A549 (cell line): ENCODE data around the gene CCDC90B. TPM values are rescaled to one million over a fixed set of nuclear protein-coding genes. Genes with fewer than 3 reads are reported as not detected.

Experiments
- ATAC-seq, 2 experiments: fragments of 200-7000 bp in 1 of 2; fragments of >200 bp in 1 of 2; cut with Nextera tagmentation in 1 of 2; cut with Tn5 transposase in 1 of 2; 3 replicates each; pipeline versions ENCODE4 v1.8.0 to v1.9.1; 2018 to 2020; ENCODE audit warnings: mild to moderate bottlenecking in 1 of 2, moderate library complexity in 1 of 2
- CTCF ChIA-PET: fragments of 300-600 bp; sonication (Branson Sonifier 250); formaldehyde crosslinking; extraction: SDS; loops from one replicate; lab custom pipeline; 2021; ENCODE audit warnings: antibody characterized with exemption, inconsistent platforms; lab: Yijun Ruan, JAX
- POLR2A ChIA-PET: fragments of 350-600 bp; formaldehyde crosslinking; extraction: SDS; loops from one replicate; lab custom pipeline; 2021; ENCODE audit warnings: antibody characterized with exemption, inconsistent platforms; lab: Yijun Ruan, JAX
- DNase-seq, 2 experiments: peaks; one replicate each; pipeline versions ENCODE4 v3.0.0 to v3.0.0-alpha.2; 2011 to 2016; ENCODE audit warnings: low read depth in 1 of 2, low spot score in 1 of 2
- FAIRE-seq: peaks from 2 replicates; lab custom pipeline; 2011; peaks lifted over from hg19 to GRCh38; lab: Jason Lieb, UNC
- H3K27ac ChIP-seq, 2 experiments: fragments of >200 bp; sonication (Bioruptor Twin); formaldehyde crosslinking; 3 replicates each; pipeline ENCODE4 v1.5.1; 2016 to 2017
- H3K4me1 ChIP-seq: fragments of >200 bp; sonication (Bioruptor Twin); formaldehyde crosslinking; 3 replicates; pipeline ENCODE4 v1.6.1; 2016
- H3K4me2 ChIP-seq: fragments of >200 bp; sonication (Bioruptor Twin); formaldehyde crosslinking; 3 replicates; pipeline ENCODE4 v1.6.1; 2016
- H3K4me3 ChIP-seq: fragments of >200 bp; sonication (Bioruptor Twin); formaldehyde crosslinking; 3 replicates; pipeline ENCODE4 v1.5.1; 2016
- H3K9me3 ChIP-seq: fragments of >200 bp; sonication (Bioruptor Twin); formaldehyde crosslinking; 3 replicates; pipeline ENCODE4 v1.6.1; 2016
- ATOH8 ChIP-seq: fragments of 250-450 bp; sonication (Bioruptor Pico); IDR thresholded peaks from 2 replicates; pipeline ENCODE4 v1.5.0; 2020; ENCODE audit warnings: low read depth, mild to moderate bottlenecking, moderate library complexity
- BCL3 ChIP-seq: fragments of >200 bp; sonication (Bioruptor Twin); formaldehyde crosslinking; IDR thresholded peaks from 3 replicates; pipeline ENCODE4 v1.6.1; 2016
- CEBPB ChIP-seq, 2 experiments: fragments of >200 bp in 1 of 2; sonication (Bioruptor Twin) in 1 of 2; formaldehyde crosslinking in 1 of 2; IDR thresholded peaks; 2 replicates each; pipeline ENCODE4 v1.6.1; 2012 to 2016
- CHD2 ChIP-seq: fragments of 150-350 bp; IDR thresholded peaks from 2 replicates; pipeline ENCODE4 v1.6.1; 2014; ENCODE audit warnings: low read length; ENCODE audit not compliant: partially characterized antibody
- CHD4 ChIP-seq: fragments of 200-600 bp; sonication (generic); IDR thresholded peaks from 2 replicates; pipeline ENCODE4 v1.6.1; 2016; ENCODE audit warnings: antibody characterized with exemption, mild to moderate bottlenecking, borderline replicate concordance
- EHMT2 ChIP-seq: fragments of 200-600 bp; sonication (generic); IDR thresholded peaks from 2 replicates; pipeline ENCODE4 v1.6.1; 2016; ENCODE audit warnings: antibody characterized with exemption, low read depth, mild to moderate bottlenecking, moderate library complexity
- EP300 ChIP-seq, 2 experiments: fragments of >200 bp; sonication (Bioruptor Twin); formaldehyde crosslinking; IDR thresholded peaks; 2 replicates in 1 of 2; 3 replicates in 1 of 2; pipeline ENCODE4 v1.6.1; 2016 to 2017
- GATA3 ChIP-seq: IDR thresholded peaks from 2 replicates; pipeline ENCODE4 v1.6.1; 2012; ENCODE audit warnings: borderline replicate concordance
- HDAC2 ChIP-seq: fragments of 200-600 bp; sonication (generic); IDR thresholded peaks from 2 replicates; pipeline ENCODE4 v1.6.1; 2016
- HEYL ChIP-seq: fragments of 250-450 bp; sonication (Bioruptor Pico); IDR thresholded peaks from 2 replicates; pipeline ENCODE4 v1.8.0; 2021; ENCODE audit warnings: mild to moderate bottlenecking, moderate library complexity
- HOXB13 ChIP-seq: fragments of 250-450 bp; sonication (Bioruptor Pico); IDR thresholded peaks from 2 replicates; pipeline ENCODE4 v1.5.0; 2020; ENCODE audit warnings: low read depth, mild to moderate bottlenecking, moderate library complexity
- HOXB5 ChIP-seq: fragments of 250-450 bp; sonication (Bioruptor Pico); IDR thresholded peaks from 2 replicates; pipeline ENCODE4 v1.5.0; 2020; ENCODE audit warnings: mild to moderate bottlenecking, moderate library complexity
- JUNB ChIP-seq: fragments of >200 bp; sonication (Bioruptor Twin); formaldehyde crosslinking; IDR thresholded peaks from 2 replicates; pipeline ENCODE4 v1.6.1; 2016
- MAFK ChIP-seq: fragments of 450-650 bp; IDR thresholded peaks from 2 replicates; pipeline ENCODE4 v1.6.1; 2014; ENCODE audit not compliant: partially characterized antibody
- NFE2L2 ChIP-seq: fragments of 150-350 bp; conservative IDR thresholded peaks from 2 replicates; pipeline ENCODE4 v1.6.1; 2014; ENCODE audit warnings: low read length
- NPAS2 ChIP-seq: fragments of 250-450 bp; sonication (Bioruptor Pico); IDR thresholded peaks from 2 replicates; pipeline ENCODE4 v1.8.0; 2022; ENCODE audit warnings: mild to moderate bottlenecking, moderate library complexity, borderline replicate concordance
- NR3C1 ChIP-seq: fragments of >200 bp; sonication (Bioruptor Twin); formaldehyde crosslinking; IDR thresholded peaks from 3 replicates; pipeline ENCODE4 v1.6.1; 2017
- POLR2A ChIP-seq: IDR thresholded peaks from 2 replicates; pipeline ENCODE4 v1.6.1; 2012; ENCODE audit warnings: mild to moderate bottlenecking, low read length
- RARB ChIP-seq: fragments of 250-450 bp; sonication (Bioruptor Pico); IDR thresholded peaks from 2 replicates; pipeline ENCODE4 v1.8.0; 2021; ENCODE audit warnings: mild to moderate bottlenecking, moderate library complexity
- RCOR1 ChIP-seq: fragments of 150-350 bp; IDR thresholded peaks from 2 replicates; pipeline ENCODE4 v1.6.1; 2014; ENCODE audit warnings: antibody characterized with exemption, low read length, low read depth
- RFX5 ChIP-seq: fragments of 450-650 bp; IDR thresholded peaks from 2 replicates; pipeline ENCODE4 v1.7.1; 2014; ENCODE audit warnings: antibody characterized with exemption, mild to moderate bottlenecking, moderate library complexity
- TFCP2L1 ChIP-seq: fragments of 250-450 bp; sonication (Bioruptor Pico); IDR thresholded peaks from 2 replicates; pipeline ENCODE4 v1.5.0; 2021; ENCODE audit warnings: mild to moderate bottlenecking
- ZC3H11A ChIP-seq: fragments of 450-650 bp; IDR thresholded peaks from 2 replicates; pipeline ENCODE4 v1.6.1; 2014; ENCODE audit warnings: antibody characterized with exemption, mild to moderate bottlenecking
- ZSCAN20 ChIP-seq: fragments of 250-450 bp; sonication (Bioruptor Pico); IDR thresholded peaks from 2 replicates; pipeline ENCODE4 v1.8.0; 2022; ENCODE audit warnings: mild to moderate bottlenecking, moderate library complexity
- WGBS: methylation state at CpG from one replicate; pipeline ENCODE4 v1.1.6; 2017; ENCODE audit errors: missing lambda C conversion rate; 5-methylcytosine and 5-hydroxymethylcytosine counted together
- polyA plus RNA-seq, 4 experiments: library from polyadenylated mRNA; depleted of rRNA in 3 of 4; stranded (reverse); fragments of >200 nt; fragmentation: RNase III in 1 of 4; extraction: RNeasy Plus Mini Kit Qiagen cat#74134 plus additional on column Dnase treatment in 1 of 4; gene quantifications; 2 replicates in 3 of 4; 3 replicates in 1 of 4; pipeline ENCODE4 v1.2.3, GENCODE V29; 2011 to 2017
- TF ChIP-seq, protein P1 (sequence below): IDR thresholded peaks from 2 replicates; pipeline ENCODE4 v1.6.1; 2012
- TF ChIP-seq, protein P2 (sequence below): fragments of >200 bp; sonication (Bioruptor Twin); formaldehyde crosslinking; IDR thresholded peaks from 3 replicates; pipeline ENCODE4 v1.5.1; 2016

Gene CCDC90B
- polyA plus RNA-seq, 2 of the 4 experiments (the other 2 are of a cell fraction) = 63.7 to 80.5 TPM

DNA sequence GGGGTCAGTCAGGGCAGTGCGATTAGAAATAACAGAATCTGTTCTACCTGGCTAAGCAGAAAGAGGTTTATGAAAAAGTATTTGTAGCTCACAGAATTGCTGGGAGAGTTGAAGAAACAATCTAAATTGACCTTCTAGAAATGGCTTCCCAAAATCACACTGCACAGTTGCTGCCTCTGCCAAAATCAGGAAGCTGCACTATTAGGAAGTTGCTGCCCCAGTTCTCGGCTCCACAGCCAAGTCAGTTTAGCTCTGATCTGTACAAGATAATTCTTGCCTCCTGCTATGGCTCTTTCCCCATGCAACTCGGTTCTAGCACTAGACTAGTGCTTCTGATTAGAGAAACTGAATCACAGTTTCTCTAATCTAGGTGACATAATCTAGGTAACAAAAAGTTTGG lies 16.0 kb upstream of the CCDC90B start:
- Histone ChIP-seq H3K4me3 (no peak overlapping the region), H3K27ac (no peak overlapping the region), H3K4me2 (no peak overlapping the region), H3K9me3 (no peaks in the 10 kb centered on the region), H3K4me1 (no peaks in the 10 kb centered on the region)
- WGBS = 30% methylated on average over 3 of the region's 3 CpGs
- ATAC-seq = no peak
- TF ChIP-seq NR3C1 = no peak
- TF ChIP-seq JUNB = no peak
- TF ChIP-seq POLR2A = no peak
- TF ChIP-seq, protein P1, sequence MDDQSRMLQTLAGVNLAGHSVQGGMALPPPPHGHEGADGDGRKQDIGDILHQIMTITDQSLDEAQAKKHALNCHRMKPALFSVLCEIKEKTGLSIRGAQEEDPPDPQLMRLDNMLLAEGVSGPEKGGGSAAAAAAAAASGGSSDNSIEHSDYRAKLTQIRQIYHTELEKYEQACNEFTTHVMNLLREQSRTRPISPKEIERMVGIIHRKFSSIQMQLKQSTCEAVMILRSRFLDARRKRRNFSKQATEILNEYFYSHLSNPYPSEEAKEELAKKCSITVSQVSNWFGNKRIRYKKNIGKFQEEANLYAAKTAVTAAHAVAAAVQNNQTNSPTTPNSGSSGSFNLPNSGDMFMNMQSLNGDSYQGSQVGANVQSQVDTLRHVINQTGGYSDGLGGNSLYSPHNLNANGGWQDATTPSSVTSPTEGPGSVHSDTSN = no peak
- no peak for TF ChIP-seq ZSCAN20 (CRISPR knock-in tag)
- TF ChIP-seq CEBPB (IDR thresholded peaks at IDR 0.05) = no peak
- TF ChIP-seq, protein P2, sequence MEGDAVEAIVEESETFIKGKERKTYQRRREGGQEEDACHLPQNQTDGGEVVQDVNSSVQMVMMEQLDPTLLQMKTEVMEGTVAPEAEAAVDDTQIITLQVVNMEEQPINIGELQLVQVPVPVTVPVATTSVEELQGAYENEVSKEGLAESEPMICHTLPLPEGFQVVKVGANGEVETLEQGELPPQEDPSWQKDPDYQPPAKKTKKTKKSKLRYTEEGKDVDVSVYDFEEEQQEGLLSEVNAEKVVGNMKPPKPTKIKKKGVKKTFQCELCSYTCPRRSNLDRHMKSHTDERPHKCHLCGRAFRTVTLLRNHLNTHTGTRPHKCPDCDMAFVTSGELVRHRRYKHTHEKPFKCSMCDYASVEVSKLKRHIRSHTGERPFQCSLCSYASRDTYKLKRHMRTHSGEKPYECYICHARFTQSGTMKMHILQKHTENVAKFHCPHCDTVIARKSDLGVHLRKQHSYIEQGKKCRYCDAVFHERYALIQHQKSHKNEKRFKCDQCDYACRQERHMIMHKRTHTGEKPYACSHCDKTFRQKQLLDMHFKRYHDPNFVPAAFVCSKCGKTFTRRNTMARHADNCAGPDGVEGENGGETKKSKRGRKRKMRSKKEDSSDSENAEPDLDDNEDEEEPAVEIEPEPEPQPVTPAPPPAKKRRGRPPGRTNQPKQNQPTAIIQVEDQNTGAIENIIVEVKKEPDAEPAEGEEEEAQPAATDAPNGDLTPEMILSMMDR = no peak
- TF ChIP-seq CHD4 = no peak
- TF ChIP-seq MAFK = no peak
- TF ChIP-seq EP300 (IDR thresholded peaks at IDR 0.05) = no peak
- TF ChIP-seq CHD2 = no peak
- no peak for TF ChIP-seq HEYL (CRISPR knock-in tag)
- CTCF ChIA-PET = interaction anchor here (0.8 to 1.3 kb wide), 2 partner anchors 10 to 518 kb away, joined by 3 to 4 read pairs; no protein-coding TSS in a partner anchor
- no peak for DNase-seq
- POLR2A ChIA-PET = no interaction called here
- FAIRE-seq = no peak

DNA sequence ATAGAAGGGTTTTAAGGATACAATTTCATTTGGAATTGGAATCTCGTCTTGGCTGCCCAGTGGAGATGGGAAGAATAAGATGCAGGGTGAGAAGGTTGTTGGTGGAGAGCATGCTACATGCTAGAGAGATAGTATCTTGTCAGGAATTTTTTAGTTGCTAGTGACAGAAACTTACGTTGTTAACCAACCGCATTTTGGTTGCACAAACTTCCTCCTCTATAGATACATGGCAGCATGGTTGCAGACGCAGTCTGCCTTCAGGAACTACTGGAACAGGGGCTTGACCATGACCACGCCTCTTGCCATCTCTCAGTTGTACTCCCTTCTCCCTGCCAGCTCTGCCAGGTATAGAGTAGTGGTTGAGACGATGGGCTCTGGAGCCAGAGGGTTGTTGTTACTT lies 13.5 kb upstream of the CCDC90B start:
- ATAC-seq (no peak), DNase-seq (no peak)
- ChIA-PET CTCF (no interaction called here), POLR2A (no interaction called here)
- no peak overlapping the region for H3K4me3 ChIP-seq
- no peak overlapping the region for H3K4me2 ChIP-seq
- H3K4me1 ChIP-seq = no peaks in the 10 kb centered on the region
- no peak overlapping the region for H3K27ac ChIP-seq
- H3K9me3 ChIP-seq = no peaks in the 10 kb centered on the region
- TF ChIP-seq NR3C1 (no peak), RFX5 (no peak), RARB (CRISPR knock-in tag) (no peak), RCOR1 (no peak), EHMT2 (no peak), NPAS2 (CRISPR knock-in tag) (no peak), EP300 (IDR thresholded peaks at IDR 0.05) (no peak), BCL3 (no peak), HDAC2 (no peak), MAFK (no peak), HOXB5 (CRISPR knock-in tag) (no peak), NFE2L2 (no peak), ATOH8 (no peak), CHD2 (no peak), TFCP2L1 (CRISPR knock-in tag) (no peak), GATA3 (no peak), ZC3H11A (no peak), HOXB13 (no peak)
- TF ChIP-seq, all 56 proteins: peak for 0
- WGBS = 22% methylated on average over 6 of the region's 6 CpGs
- no peak for FAIRE-seq
